Neural progenitor cell (in vitro differentiated cells): Measurements from ENCODE around the gene AREL1.

Experiments used
- CTCF ChIP-seq: fragments of 200-600 bp; sonication (generic); IDR thresholded peaks from 2 replicates; pipeline ENCODE4 v1.5.1; 2017; ENCODE audit warnings: antibody characterized with exemption, mild to moderate bottlenecking
- EZH2phosphoT487 ChIP-seq: fragments of 200-600 bp; sonication (generic); IDR thresholded peaks from 2 replicates; pipeline ENCODE4 v1.6.1; 2017; ENCODE audit warnings: antibody characterized with exemption

GRCh38 chr14:74653386-74654138, 59.3 kb downstream of the AREL1 start:
- TF ChIP-seq CTCF = no peak
- TF ChIP-seq EZH2phosphoT487 = no peak
